ENCODE results near the gene FOSL2.

The FOSL2 gene

GRCh38 chr2:28419443-28420270 lies 27.0 kb downstream of the FOSL2 start:
- WGBS: 86% methylated on average over 7 of the region's 7 CpGs
- Histone ChIP-seq H3K4me3 (ENCODE audit: low read length) (no peak overlapping the region), H3K27ac (ENCODE audit: low read depth, low read length) (no peak overlapping the region), H3K4me1 (ENCODE audit: insufficient read depth, low read length) (no peaks in the 10 kb centered on the region), H3K36me3 (ENCODE audit: insufficient read depth, low read length) (no peaks in the 10 kb centered on the region), H3K9me3 (ENCODE audit: insufficient read depth, low read depth, low read length) (no peaks in the 10 kb centered on the region), H3K9ac (ENCODE audit: low read depth, low read length) (no peak overlapping the region), H3K27me3 (ENCODE audit: insufficient read depth, low read length) (no peaks in the 10 kb centered on the region)

GRCh38 chr2:28420722-28421121 lies 28.1 kb downstream of the FOSL2 start:
- H3K4me1 ChIP-seq (ENCODE audit: insufficient read depth, low read length): no peaks in the 10 kb centered on the region
- H3K27ac ChIP-seq (ENCODE audit: low read depth, low read length): no peak overlapping the region
- WGBS: 90% methylated on average over 4 of the region's 4 CpGs
- no peaks in the 10 kb centered on the region for H3K27me3 ChIP-seq (ENCODE audit: insufficient read depth, low read length)
- H3K36me3 ChIP-seq (ENCODE audit: insufficient read depth, low read length): no peaks in the 10 kb centered on the region
- no peak overlapping the region for H3K4me3 ChIP-seq (ENCODE audit: low read length)
- H3K9me3 ChIP-seq (ENCODE audit: insufficient read depth, low read depth, low read length): no peaks in the 10 kb centered on the region
- no peak overlapping the region for H3K9ac ChIP-seq (ENCODE audit: low read depth, low read length)

- H3K27me3 ChIP-seq (ENCODE audit: insufficient read depth, low read length): no peaks in the 10 kb centered on the region
- H3K9ac ChIP-seq (ENCODE audit: low read depth, low read length): no peak overlapping the region
- H3K27ac ChIP-seq (ENCODE audit: low read depth, low read length): no peak overlapping the region
- WGBS: 87% methylated on average over 17 of the region's 17 CpGs
- no peak overlapping the region for H3K4me3 ChIP-seq (ENCODE audit: low read length)
- no peaks in the 10 kb centered on the region for H3K4me1 ChIP-seq (ENCODE audit: insufficient read depth, low read length)
- H3K9me3 ChIP-seq (ENCODE audit: insufficient read depth, low read depth, low read length): no peaks in the 10 kb centered on the region
- no peaks in the 10 kb centered on the region for H3K36me3 ChIP-seq (ENCODE audit: insufficient read depth, low read length)
These were observed 30.5 kb downstream of the FOSL2 start for GRCh38 chr2:28422908-28423741.

GRCh38 chr2:28423856-28424605 lies 31.4 kb downstream of the FOSL2 start:
- H3K27me3 ChIP-seq (ENCODE audit: insufficient read depth, low read length): no peaks in the 10 kb centered on the region
- H3K4me1 ChIP-seq (ENCODE audit: insufficient read depth, low read length): no peaks in the 10 kb centered on the region
- no peaks in the 10 kb centered on the region for H3K36me3 ChIP-seq (ENCODE audit: insufficient read depth, low read length)
- H3K4me3 ChIP-seq (ENCODE audit: low read length): no peak overlapping the region
- no peak overlapping the region for H3K27ac ChIP-seq (ENCODE audit: low read depth, low read length)
- WGBS: 87% methylated on average over 7 of the region's 7 CpGs
- no peak overlapping the region for H3K9ac ChIP-seq (ENCODE audit: low read depth, low read length)
- no peaks in the 10 kb centered on the region for H3K9me3 ChIP-seq (ENCODE audit: insufficient read depth, low read depth, low read length)

GRCh38 chr2:28424799-28425463 lies 32.3 kb downstream of the FOSL2 start:
- H3K9ac ChIP-seq (ENCODE audit: low read depth, low read length): no peak overlapping the region

GRCh38 chr2:28425464-28425835 lies 32.8 kb downstream of the FOSL2 start:
- Histone ChIP-seq H3K9me3 (ENCODE audit: insufficient read depth, low read depth, low read length) (no peaks in the 10 kb centered on the region), H3K9ac (ENCODE audit: low read depth, low read length) (no peak overlapping the region), H3K27me3 (ENCODE audit: insufficient read depth, low read length) (no peaks in the 10 kb centered on the region), H3K36me3 (ENCODE audit: insufficient read depth, low read length) (no peaks in the 10 kb centered on the region), H3K27ac (ENCODE audit: low read depth, low read length) (no peak overlapping the region), H3K4me3 (ENCODE audit: low read length) (no peak overlapping the region), H3K4me1 (ENCODE audit: insufficient read depth, low read length) (no peaks in the 10 kb centered on the region)
- 90% methylated on average over 5 of the region's 5 CpGs for WGBS

More at GRCh38 chr2:28424799-28425463, 32.3 kb downstream of the FOSL2 start:
- H3K4me1 ChIP-seq (ENCODE audit: insufficient read depth, low read length): no peaks in the 10 kb centered on the region
- no peaks in the 10 kb centered on the region for H3K36me3 ChIP-seq (ENCODE audit: insufficient read depth, low read length)
- no peak overlapping the region for H3K4me3 ChIP-seq (ENCODE audit: low read length)
- H3K27ac ChIP-seq (ENCODE audit: low read depth, low read length): no peak overlapping the region
- H3K27me3 ChIP-seq (ENCODE audit: insufficient read depth, low read length): no peaks in the 10 kb centered on the region
- WGBS: 91% methylated on average over 2 of the region's 2 CpGs
- H3K9me3 ChIP-seq (ENCODE audit: insufficient read depth, low read depth, low read length): no peaks in the 10 kb centered on the region

- Histone ChIP-seq H3K27me3 (ENCODE audit: insufficient read depth, low read length) (no peaks in the 10 kb centered on the region), H3K36me3 (ENCODE audit: insufficient read depth, low read length) (no peaks in the 10 kb centered on the region), H3K27ac (ENCODE audit: low read depth, low read length) (no peak overlapping the region), H3K4me1 (ENCODE audit: insufficient read depth, low read length) (no peaks in the 10 kb centered on the region), H3K9me3 (ENCODE audit: insufficient read depth, low read depth, low read length) (peaks cover 3% of the 10 kb centered on the region; the same call in 1 of the 2 replicates), H3K4me3 (ENCODE audit: low read length) (no peak overlapping the region), H3K9ac (ENCODE audit: low read depth, low read length) (no peak overlapping the region)
- 94% methylated on average over 10 of the region's 10 CpGs for WGBS
These were observed 35.2 kb downstream of the FOSL2 start for GRCh38 chr2:28427741-28428415.

GRCh38 chr2:28428486-28428885 lies 35.8 kb downstream of the FOSL2 start:
- no peaks in the 10 kb centered on the region for H3K27me3 ChIP-seq (ENCODE audit: insufficient read depth, low read length)
- no peaks in the 10 kb centered on the region for H3K36me3 ChIP-seq (ENCODE audit: insufficient read depth, low read length)
- WGBS: 92% methylated on average over 2 of the region's 3 CpGs
- H3K27ac ChIP-seq (ENCODE audit: low read depth, low read length): no peak overlapping the region
- H3K4me1 ChIP-seq (ENCODE audit: insufficient read depth, low read length): no peaks in the 10 kb centered on the region
- H3K4me3 ChIP-seq (ENCODE audit: low read length): no peak overlapping the region
- peaks cover 9% of the 10 kb centered on the region; the same call in 1 of the 2 replicates for H3K9me3 ChIP-seq (ENCODE audit: insufficient read depth, low read depth, low read length)
- no peak overlapping the region for H3K9ac ChIP-seq (ENCODE audit: low read depth, low read length)

GRCh38 chr2:28429636-28430376 lies 37.1 kb downstream of the FOSL2 start:
- no peak overlapping the region for H3K9ac ChIP-seq (ENCODE audit: low read depth, low read length)
- H3K27ac ChIP-seq (ENCODE audit: low read depth, low read length): no peak overlapping the region
- 93% methylated on average over 2 of the region's 3 CpGs for WGBS
- no peaks in the 10 kb centered on the region for H3K36me3 ChIP-seq (ENCODE audit: insufficient read depth, low read length)
- peaks cover 11% of the 10 kb centered on the region; the same call in 1 of the 2 replicates for H3K9me3 ChIP-seq (ENCODE audit: insufficient read depth, low read depth, low read length)
- H3K4me3 ChIP-seq (ENCODE audit: low read length): no peak overlapping the region
- no peaks in the 10 kb centered on the region for H3K4me1 ChIP-seq (ENCODE audit: insufficient read depth, low read length)
- H3K27me3 ChIP-seq (ENCODE audit: insufficient read depth, low read length): no peaks in the 10 kb centered on the region

GRCh38 chr2:28430377-28430765 lies 37.7 kb downstream of the FOSL2 start:
- Histone ChIP-seq H3K4me3 (ENCODE audit: low read length) (no peak overlapping the region), H3K4me1 (ENCODE audit: insufficient read depth, low read length) (no peaks in the 10 kb centered on the region), H3K9ac (ENCODE audit: low read depth, low read length) (no peak overlapping the region), H3K36me3 (ENCODE audit: insufficient read depth, low read length) (no peaks in the 10 kb centered on the region), H3K9me3 (ENCODE audit: insufficient read depth, low read depth, low read length) (peaks cover 11% of the 10 kb centered on the region; the same call in 1 of the 2 replicates), H3K27ac (ENCODE audit: low read depth, low read length) (no peak overlapping the region), H3K27me3 (ENCODE audit: insufficient read depth, low read length) (no peaks in the 10 kb centered on the region)
- WGBS: 92% methylated on average over 5 of the region's 5 CpGs
